Esophagus (tissue), 2 donors: ENCODE results near the gene UGT2B7. TPM values are rescaled to one million over a fixed set of nuclear protein-coding genes. Genes with fewer than 3 reads are reported as not detected.
"Not testable (repeated sequence)": the region's sequence is repeated elsewhere in the genome, so short reads cannot be mapped to it uniquely, and the experiment has no call there.

Experiments used
- H3K27ac ChIP-seq, 2 donors: one replicate each; pipeline ENCODE4 v1.5.1; 2013; ENCODE audit warnings: low read depth in 2 of 2, mild to moderate bottlenecking in 2 of 2, inconsistent platforms in 1 of 2, low read length in 1 of 2, moderate library complexity in 1 of 2
- H3K27me3 ChIP-seq, 2 donors: one replicate each; pipeline ENCODE4 v1.6.1; 2013; ENCODE audit warnings: low read length in 2 of 2, control low read depth in 1 of 2, mild to moderate bottlenecking in 1 of 2; ENCODE audit not compliant: insufficient read depth in 2 of 2, control insufficient read depth in 1 of 2
- H3K36me3 ChIP-seq, 2 donors: one replicate each; pipeline ENCODE4 v1.6.1; 2013; ENCODE audit warnings: low read length in 1 of 2; ENCODE audit not compliant: control insufficient read depth in 2 of 2, insufficient read depth in 2 of 2
- H3K4me1 ChIP-seq, 2 donors: one replicate each; pipeline ENCODE4 v1.6.1; 2013; ENCODE audit warnings: low read length in 1 of 2; ENCODE audit not compliant: control insufficient read depth in 2 of 2, insufficient read depth in 2 of 2
- H3K4me3 ChIP-seq, 2 donors: one replicate each; pipeline ENCODE4 v1.5.1; 2013; ENCODE audit warnings: low read length in 2 of 2, mild to moderate bottlenecking in 2 of 2, low read depth in 1 of 2, moderate library complexity in 1 of 2
- H3K9me3 ChIP-seq, 2 donors: one replicate each; pipeline ENCODE4 v1.6.1; 2013; ENCODE audit warnings: mild to moderate bottlenecking in 2 of 2, low read depth in 1 of 2, low read length in 1 of 2, moderate library complexity in 1 of 2; ENCODE audit not compliant: control insufficient read depth in 2 of 2, insufficient read depth in 1 of 2
- WGBS, 2 donors: extraction: QIAGEN DNeasy Blood & Tissue Kit; methylation state at CpG; one replicate each; pipeline ENCODE4 v1.1.7; 2013; 5-methylcytosine and 5-hydroxymethylcytosine counted together
- polyA plus RNA-seq, 2 donors: library from polyadenylated mRNA; stranded (reverse); fragments of 200-250 nt; gene quantifications; one replicate each; pipeline ENCODE4 v1.2.3, GENCODE V29; 2013
- donor health status: healthy with polysubstance abuse.
- donor health status: Bipolar disorder and iron deficiency.

UGT2B7 gene
- polyA plus RNA-seq, 2 donors = 0.05 TPM; not detected in 1

DNA sequence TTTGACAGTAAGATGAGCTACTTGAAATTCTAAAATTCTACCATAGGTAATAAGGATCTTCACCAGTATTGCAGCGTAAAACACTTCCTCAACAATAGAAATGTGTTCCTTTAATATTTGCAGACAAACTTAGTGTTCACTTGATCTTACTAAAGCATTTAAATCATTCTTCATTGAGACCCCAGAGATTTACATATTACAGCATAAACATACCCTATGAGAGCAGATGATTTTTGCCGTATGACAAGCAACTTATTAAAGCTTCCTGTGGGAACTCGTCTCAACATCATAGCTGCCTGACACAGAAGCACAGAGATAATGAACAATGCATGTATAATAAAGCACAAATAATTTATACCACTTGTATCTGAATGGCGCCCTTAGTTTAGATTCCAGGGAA lies 3.6 kb downstream of the UGT2B7 start:
- Histone ChIP-seq H3K4me1 (no peaks in the 10 kb centered on the region), H3K27ac (no peak overlapping the region), H3K36me3 (no peaks in the 10 kb centered on the region), H3K27me3 (no peaks in the 10 kb centered on the region), H3K4me3 (no peak overlapping the region), H3K9me3 (no peaks in the 10 kb centered on the region)
- WGBS, 2 donors = 78 to 84% methylated on average over 4 of the region's 4 CpGs

- not testable (repeated sequence) for H3K36me3 ChIP-seq, H3K4me1 ChIP-seq, H3K27me3 ChIP-seq, H3K9me3 ChIP-seq, H3K27ac ChIP-seq, H3K4me3 ChIP-seq
- 73 to 82% methylated on average over 2 of the region's 2 CpGs for WGBS, 2 donors
Measured at GRCh38 chr4:69102668-69103067, 6.4 kb downstream of the UGT2B7 start.

GRCh38 chr4:69104719-69105275 lies 8.5 kb downstream of the UGT2B7 start:
- no peaks in the 10 kb centered on the region for H3K27me3 ChIP-seq
- no peak overlapping the region for H3K4me3 ChIP-seq
- no peaks in the 10 kb centered on the region for H3K9me3 ChIP-seq
- no peaks in the 10 kb centered on the region for H3K4me1 ChIP-seq
- WGBS, 2 donors = 56 to 69% methylated on average over 2 of the region's 2 CpGs
- peak overlapping the region in 1 of 2 donors; percentile 22 for H3K27ac ChIP-seq
- H3K36me3 ChIP-seq = no peaks in the 10 kb centered on the region

DNA sequence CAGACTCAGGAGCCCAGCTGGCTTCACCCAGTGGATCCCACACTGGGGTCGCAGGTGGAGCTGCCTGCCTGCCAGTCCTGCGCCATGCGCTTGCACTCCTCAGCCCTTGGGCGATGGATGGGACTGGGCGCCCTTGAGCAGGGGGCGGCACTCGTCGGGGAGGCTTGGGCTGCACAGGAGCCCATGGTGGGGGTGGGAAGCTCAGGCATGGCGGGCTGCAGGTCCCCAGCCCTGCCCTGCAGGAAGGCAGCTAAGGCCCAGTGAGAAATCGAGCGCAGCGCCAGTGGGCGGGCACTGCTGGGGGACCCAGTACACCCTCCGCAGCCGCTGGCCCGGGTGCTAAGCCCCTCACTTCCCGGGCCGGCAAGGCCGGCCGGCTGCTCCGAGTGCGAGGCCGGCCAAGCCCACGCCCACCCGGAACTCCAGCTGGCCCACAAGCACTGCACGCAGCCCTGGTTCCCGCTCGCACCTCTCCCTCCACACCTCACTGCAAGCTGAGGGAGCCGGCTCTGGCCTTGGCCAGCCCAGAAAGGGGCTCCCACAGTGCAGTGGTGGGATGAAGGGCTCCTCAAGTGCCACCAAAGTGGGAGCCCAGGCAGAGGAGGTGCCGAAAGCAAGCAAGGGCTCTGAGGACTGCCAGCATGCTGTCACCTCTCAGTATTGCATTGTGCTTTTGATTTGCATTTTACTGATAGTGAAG lies 19.0 kb downstream of the UGT2B7 start:
- not testable (repeated sequence) for H3K4me1 ChIP-seq, H3K27me3 ChIP-seq, H3K27ac ChIP-seq, H3K4me3 ChIP-seq, H3K9me3 ChIP-seq, H3K36me3 ChIP-seq
- WGBS, 2 donors = 90 to 95% methylated on average over 27 to 30 of the region's 30 CpGs

DNA sequence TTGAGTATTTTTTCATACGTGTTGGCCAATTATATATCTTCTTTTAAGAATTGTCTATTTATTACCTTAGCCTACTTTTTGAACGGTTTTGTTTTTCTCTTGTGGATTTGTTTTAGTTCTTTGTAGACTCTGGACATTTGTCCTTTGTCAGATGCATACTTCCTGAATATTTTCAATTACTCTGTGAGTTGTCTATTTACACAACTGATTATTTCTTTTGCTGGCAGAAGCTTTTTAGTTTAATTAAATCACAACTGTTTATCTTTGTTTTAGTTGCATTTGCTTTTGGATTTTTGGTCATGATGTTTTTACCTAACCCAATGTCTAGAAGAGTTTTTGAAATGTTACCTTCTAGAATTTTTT lies 19.6 kb downstream of the UGT2B7 start:
- no peaks in the 10 kb centered on the region for H3K4me1 ChIP-seq
- H3K27me3 ChIP-seq = no peaks in the 10 kb centered on the region
- H3K9me3 ChIP-seq = no peaks in the 10 kb centered on the region
- 58 to 64% methylated on average over 2 of the region's 2 CpGs for WGBS, 2 donors
- H3K36me3 ChIP-seq = no peaks in the 10 kb centered on the region
- H3K27ac ChIP-seq = no peak overlapping the region
- no peak overlapping the region for H3K4me3 ChIP-seq

DNA sequence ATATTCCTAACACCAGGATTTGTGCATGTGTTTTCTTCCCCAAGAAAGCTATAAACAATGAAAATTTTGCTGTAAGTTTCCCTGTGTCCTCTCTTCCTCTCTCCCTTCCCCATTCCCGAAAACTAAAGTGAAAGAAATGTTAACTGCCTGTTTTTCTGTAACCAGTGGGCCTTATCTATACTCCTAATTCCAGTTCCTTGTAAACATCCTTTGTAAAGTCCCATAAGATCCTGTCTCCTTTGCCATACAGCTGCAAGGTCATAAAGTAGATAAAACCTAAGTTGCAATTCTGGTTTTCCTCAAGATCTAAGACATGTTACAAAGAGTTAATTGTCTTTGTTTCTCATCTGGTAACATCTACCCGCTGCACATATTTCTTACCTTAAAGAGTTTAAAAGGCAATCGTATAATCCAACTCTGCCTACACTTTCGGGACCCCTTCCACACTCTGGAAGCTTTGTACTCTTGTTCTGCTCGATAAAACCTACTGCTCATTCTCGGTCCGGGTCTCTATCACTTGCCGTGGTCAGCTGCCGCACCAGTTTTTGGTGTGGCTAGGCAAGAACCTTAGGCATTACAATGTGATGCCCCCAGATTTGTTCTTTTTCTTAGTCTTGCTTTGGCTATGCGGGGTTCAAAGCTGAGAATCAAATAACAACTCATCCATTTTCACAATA lies 20.5 kb downstream of the UGT2B7 start:
- no peak overlapping the region for H3K27ac ChIP-seq
- no peaks in the 10 kb centered on the region for H3K36me3 ChIP-seq
- no peak overlapping the region for H3K4me3 ChIP-seq
- WGBS, 2 donors = 77 to 86% methylated on average over 10 of the region's 10 CpGs
- H3K9me3 ChIP-seq = no peaks in the 10 kb centered on the region
- no peaks in the 10 kb centered on the region for H3K4me1 ChIP-seq
- H3K27me3 ChIP-seq = no peaks in the 10 kb centered on the region

GRCh38 chr4:69120870-69121269 lies 24.6 kb downstream of the UGT2B7 start:
- Histone ChIP-seq H3K9me3 (no peaks in the 10 kb centered on the region), H3K4me1 (peaks cover 0 to 2% of the 10 kb centered on the region in 2 donors), H3K27me3 (no peaks in the 10 kb centered on the region), H3K27ac (no peak overlapping the region), H3K4me3 (no peak overlapping the region), H3K36me3 (no peaks in the 10 kb centered on the region)
- WGBS, 2 donors = 58 to 68% methylated on average over 2 of the region's 2 CpGs

- no peak overlapping the region for H3K4me3 ChIP-seq
- H3K27ac ChIP-seq = no peak overlapping the region
- WGBS, 2 donors = 56 to 64% methylated on average over 3 of the region's 3 CpGs
- no peaks in the 10 kb centered on the region for H3K36me3 ChIP-seq
- no peaks in the 10 kb centered on the region for H3K9me3 ChIP-seq
- no peaks in the 10 kb centered on the region for H3K27me3 ChIP-seq
- H3K4me1 ChIP-seq = peaks cover 0 to 2% of the 10 kb centered on the region in 2 donors
Measured at GRCh38 chr4:69122476-69122875, 26.2 kb downstream of the UGT2B7 start.

GRCh38 chr4:69124941-69125340 lies 28.7 kb downstream of the UGT2B7 start:
- 80 to 89% methylated on average over 1 of the region's 1 CpG for WGBS, 2 donors
- Histone ChIP-seq H3K9me3 (peaks cover 0 to 3% of the 10 kb centered on the region in 2 donors), H3K27ac (no peak overlapping the region), H3K4me3 (no peak overlapping the region), H3K27me3 (no peaks in the 10 kb centered on the region), H3K36me3 (no peaks in the 10 kb centered on the region), H3K4me1 (peaks cover 0 to 2% of the 10 kb centered on the region in 2 donors)

DNA sequence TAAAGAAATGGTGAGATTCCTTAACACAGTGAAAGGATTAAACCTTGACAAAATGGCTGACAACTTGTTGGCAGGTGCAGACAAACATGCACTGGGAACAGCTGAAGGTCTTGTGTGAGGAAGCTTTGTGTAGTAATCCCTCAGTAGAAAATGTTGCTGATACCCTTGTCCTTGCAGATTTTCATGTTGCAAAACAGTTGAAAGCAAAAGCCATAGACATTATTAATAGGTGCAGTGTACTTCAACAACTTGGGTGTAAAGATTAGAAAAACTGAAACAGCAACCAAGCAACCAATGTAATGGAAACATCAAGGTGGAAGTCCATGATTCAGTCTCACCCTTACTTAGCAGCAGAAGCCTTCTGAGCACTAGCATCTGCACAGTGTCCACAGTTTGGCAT lies 29.8 kb downstream of the UGT2B7 start:
- Histone ChIP-seq H3K27ac (no peak overlapping the region), H3K36me3 (no peaks in the 10 kb centered on the region), H3K27me3 (no peaks in the 10 kb centered on the region), H3K4me3 (no peak overlapping the region), H3K4me1 (peaks cover 0 to 2% of the 10 kb centered on the region in 2 donors), H3K9me3 (peaks cover 0 to 3% of the 10 kb centered on the region in 2 donors)
